ENCODE measurements around the gene TOM1L2. TPM values are rescaled to one million over a fixed set of nuclear protein-coding genes. Genes with fewer than 3 reads are reported as not detected.

TOM1L2 gene
- total RNA-seq, 4 donors from 2014 or later: 55.7 to 97.1 (median 73.3) TPM

GRCh38 chr17:17899486-17899885, 72.7 kb downstream of the TOM1L2 start:
- Histone ChIP-seq H3K9me3 (no peaks in the 10 kb centered on the region), H3K27me3 (no peaks in the 10 kb centered on the region), H3K36me3 (peaks cover 0 to 7% of the 10 kb centered on the region in 2 donors), H3K27ac (no peak overlapping the region), H3K4me3 (no peak overlapping the region), H3K4me1 (peaks cover 35 to 47% of the 10 kb centered on the region in 2 donors)
- no peak for ATAC-seq
- in situ Hi-C loops (cut with MboI; ENCODE audit: low sequenced_read_pairs in 4 of 4): loop anchor here in 3 of 4 donors (25.0 kb wide), 1 partner anchor 138 kb away; the partner anchor contains the start of genes ATPAF2 (in 3 of the 3) and GID4 (in 3 of the 3)
- DNase-seq: no peak
- intact Hi-C loops (cut with DNase I; ENCODE audit: low total_unique reads): no loop called here
- TF ChIP-seq POLR2A (IDR thresholded peaks at IDR 0.05) (no peak), CTCF (IDR thresholded peaks at IDR 0.05 in 4 of 5, conservative IDR thresholded peaks at IDR 0.05 in 1 of 5) (no peak)

- no peak for TF ChIP-seq POLR2A (IDR thresholded peaks at IDR 0.05)
- TF ChIP-seq CTCF (IDR thresholded peaks at IDR 0.05 in 4 of 5, conservative IDR thresholded peaks at IDR 0.05 in 1 of 5): no peak
- no peak overlapping the region for H3K27ac ChIP-seq
- H3K36me3 ChIP-seq: peaks cover 0 to 8% of the 10 kb centered on the region in 2 donors
- H3K27me3 ChIP-seq: no peaks in the 10 kb centered on the region
- DNase-seq (no peak), ATAC-seq (no peak)
- no peaks in the 10 kb centered on the region for H3K9me3 ChIP-seq
- H3K4me1 ChIP-seq: peaks cover 35 to 47% of the 10 kb centered on the region in 2 donors
- no peak overlapping the region for H3K4me3 ChIP-seq
- in situ Hi-C loops (cut with MboI; ENCODE audit: low sequenced_read_pairs in 4 of 4) (loop anchor here in 3 of 4 donors (25.0 kb wide), 1 partner anchor 139 kb away; the partner anchor contains the start of genes ATPAF2 (in 3 of the 3) and GID4 (in 3 of the 3)), intact Hi-C loops (cut with DNase I; ENCODE audit: low total_unique reads) (no loop called here)
Observed at GRCh38 chr17:17898673-17899072, 73.5 kb downstream of the TOM1L2 start.

GRCh38 chr17:17897442-17897841, 74.8 kb downstream of the TOM1L2 start:
- Histone ChIP-seq H3K9me3 (no peaks in the 10 kb centered on the region), H3K27me3 (no peaks in the 10 kb centered on the region), H3K27ac (no peak overlapping the region), H3K4me3 (no peak overlapping the region), H3K36me3 (peaks cover 0 to 13% of the 10 kb centered on the region in 2 donors), H3K4me1 (peaks cover 27 to 39% of the 10 kb centered on the region in 2 donors)
- DNase-seq (no peak), ATAC-seq (no peak)
- in situ Hi-C loops (cut with MboI; ENCODE audit: low sequenced_read_pairs in 4 of 4): loop anchor here in 3 of 4 donors (25.0 kb wide), 1 partner anchor 140 kb away; the partner anchor contains the start of genes ATPAF2 (in 3 of the 3) and GID4 (in 3 of the 3)
- intact Hi-C loops (cut with DNase I; ENCODE audit: low total_unique reads): no loop called here
- TF ChIP-seq CTCF (IDR thresholded peaks at IDR 0.05 in 4 of 5, conservative IDR thresholded peaks at IDR 0.05 in 1 of 5) (no peak), POLR2A (IDR thresholded peaks at IDR 0.05) (no peak)

GRCh38 chr17:17896746-17897145, 75.5 kb downstream of the TOM1L2 start:
- Histone ChIP-seq H3K36me3 (peaks cover 0 to 13% of the 10 kb centered on the region in 2 donors), H3K27me3 (no peaks in the 10 kb centered on the region), H3K27ac (no peak overlapping the region), H3K4me3 (no peak overlapping the region), H3K4me1 (peaks cover 21 to 32% of the 10 kb centered on the region in 2 donors), H3K9me3 (no peaks in the 10 kb centered on the region)
- ATAC-seq (no peak), DNase-seq (no peak)
- in situ Hi-C loops (cut with MboI; ENCODE audit: low sequenced_read_pairs in 4 of 4): loop anchor here in 3 of 4 donors (25.0 kb wide), 1 partner anchor 141 kb away; the partner anchor contains the start of genes ATPAF2 (in 3 of the 3) and GID4 (in 3 of the 3)
- intact Hi-C loops (cut with DNase I; ENCODE audit: low total_unique reads): no loop called here
- TF ChIP-seq CTCF (IDR thresholded peaks at IDR 0.05 in 4 of 5, conservative IDR thresholded peaks at IDR 0.05 in 1 of 5): no peak
- TF ChIP-seq POLR2A (IDR thresholded peaks at IDR 0.05): no peak
